Measurements from ENCODE around the gene EMID1. TPM values are rescaled to one million over a fixed set of nuclear protein-coding genes. Genes with fewer than 3 reads are reported as not detected.
A peak's percentile ranks its signal among the peaks of the same experiment; 100 is the strongest.

EMID1 gene
- total and polyA plus RNA-seq, 8 donors: 10.5 to 110 (median 85.9) TPM

- no peak for ATAC-seq
- intact Hi-C loops (cut with DNase I): no loop called here
- Histone ChIP-seq H3K27me3 (no peaks in the 10 kb centered on the region), H3K9me3 (no peaks in the 10 kb centered on the region), H3K4me3 (peak overlapping the region; percentile 77 to 99), H3K36me3 (peaks cover 0 to 41% of the 10 kb centered on the region in 2 donors), H3K4me1 (peaks cover 33 to 68% of the 10 kb centered on the region in 2 donors), H3K27ac (peak overlapping the region; percentile 98)
- TF ChIP-seq CTCF (IDR thresholded peaks at IDR 0.05): no peak
- DNase-seq: no peak
Observed at GRCh38 chr22:29269230-29269604, 63.5 kb downstream of the EMID1 start.

- ATAC-seq: peak; percentile 0
- Histone ChIP-seq H3K27ac (peak overlapping the region; percentile 98), H3K4me1 (peaks cover 33 to 74% of the 10 kb centered on the region in 2 donors), H3K36me3 (peaks cover 0 to 41% of the 10 kb centered on the region in 2 donors), H3K4me3 (peak overlapping the region; percentile 77 to 99), H3K27me3 (no peaks in the 10 kb centered on the region), H3K9me3 (no peaks in the 10 kb centered on the region)
- intact Hi-C loops (cut with DNase I): no loop called here
- no peak for DNase-seq
- TF ChIP-seq CTCF (IDR thresholded peaks at IDR 0.05): no peak
Observed at GRCh38 chr22:29269731-29270474, 64.2 kb downstream of the EMID1 start.

- no peak for DNase-seq
- Histone ChIP-seq H3K9me3 (no peaks in the 10 kb centered on the region), H3K36me3 (peaks cover 0 to 42% of the 10 kb centered on the region in 2 donors), H3K27me3 (no peaks in the 10 kb centered on the region), H3K4me3 (peak overlapping the region; percentile 77 to 99), H3K27ac (peak overlapping the region; percentile 16 to 98), H3K4me1 (peaks cover 33 to 82% of the 10 kb centered on the region in 2 donors)
- TF ChIP-seq CTCF (IDR thresholded peaks at IDR 0.05): no peak
- intact Hi-C loops (cut with DNase I): no loop called here
- ATAC-seq: no peak
Observed at GRCh38 chr22:29270475-29271271, 65.0 kb downstream of the EMID1 start.

- ATAC-seq (no peak), DNase-seq (no peak)
- intact Hi-C loops (cut with DNase I): no loop called here
- no peaks in the 10 kb centered on the region for H3K9me3 ChIP-seq
- no peak overlapping the region for H3K4me3 ChIP-seq
- peaks cover 33 to 76% of the 10 kb centered on the region in 2 donors for H3K4me1 ChIP-seq
- TF ChIP-seq CTCF (IDR thresholded peaks at IDR 0.05): no peak
- H3K36me3 ChIP-seq: peaks cover 0 to 60% of the 10 kb centered on the region in 2 donors
- no peak overlapping the region for H3K27ac ChIP-seq
- no peaks in the 10 kb centered on the region for H3K27me3 ChIP-seq
Observed at GRCh38 chr22:29272624-29273023, 66.9 kb downstream of the EMID1 start.

GRCh38 chr22:29275167-29275566 lies 69.5 kb downstream of the EMID1 start:
- ATAC-seq (no peak), DNase-seq (no peak)
- H3K36me3 ChIP-seq: peaks cover 0 to 85% of the 10 kb centered on the region in 2 donors
- peaks cover 24 to 63% of the 10 kb centered on the region in 2 donors for H3K4me1 ChIP-seq
- H3K4me3 ChIP-seq: no peak overlapping the region
- H3K9me3 ChIP-seq: no peaks in the 10 kb centered on the region
- H3K27ac ChIP-seq: no peak overlapping the region
- TF ChIP-seq CTCF (IDR thresholded peaks at IDR 0.05): no peak
- no peaks in the 10 kb centered on the region for H3K27me3 ChIP-seq
- intact Hi-C loops (cut with DNase I): no loop called here
